Calu3 (cell line): Measurements from ENCODE around the gene ZNF576. TPM values are rescaled to one million over a fixed set of nuclear protein-coding genes. Genes with fewer than 3 reads are reported as not detected.

Source experiments
- BruUV-seq: library from RNA; stranded (reverse); fragments of 400-500 nt; replicated peaks from 2 replicates; lab custom pipeline; 2021; lab: Mats Ljungman, UMichigan
- CTCF ChIA-PET: fragments of 300-600 bp; sonication (Branson Sonifier 250); formaldehyde crosslinking; loops from one replicate; lab custom pipeline; 2022; ENCODE audit warnings: antibody characterized with exemption; lab: Charles Lee
- DNase-seq: peaks from one replicate; pipeline ENCODE4 v3.0.0; 2022
- H3K27ac Mint-ChIP-seq: one replicate; pipeline ENCODE4 v1.8.0; 2022; ENCODE audit warnings: mixed read lengths; ENCODE audit not compliant: unreplicated experiment
- H3K27me3 Mint-ChIP-seq: one replicate; pipeline ENCODE4 v1.8.0; 2022; ENCODE audit warnings: mixed read lengths; ENCODE audit not compliant: unreplicated experiment
- H3K36me3 Mint-ChIP-seq: one replicate; pipeline ENCODE4 v1.8.0; 2022; ENCODE audit warnings: mild to moderate bottlenecking, moderate library complexity, mixed read lengths; ENCODE audit not compliant: insufficient read depth, unreplicated experiment
- H3K4me1 Mint-ChIP-seq: one replicate; pipeline ENCODE4 v1.8.0; 2022; ENCODE audit warnings: mild to moderate bottlenecking, low read depth, mixed read lengths; ENCODE audit not compliant: unreplicated experiment
- H3K4me3 Mint-ChIP-seq: one replicate; pipeline ENCODE4 v1.8.0; 2022; ENCODE audit warnings: mild to moderate bottlenecking, low read depth, moderate library complexity, mixed read lengths; ENCODE audit not compliant: unreplicated experiment
- H3K9me3 Mint-ChIP-seq: one replicate; pipeline ENCODE4 v1.8.0; 2022; ENCODE audit warnings: low read depth, mixed read lengths; ENCODE audit not compliant: unreplicated experiment
- intact Hi-C: fragments of 100-400 bp; cut with micrococcal nuclease; formaldehyde crosslinking; loops from one replicate; pipeline ENCODE4 v1.10.0; 2022; ENCODE audit not compliant: unreplicated experiment
- total RNA-seq: library from RNA; stranded (reverse); gene quantifications from 2 replicates; pipeline ENCODE4 v1.2.3, GENCODE V29; 2022
- TF ChIP-seq, protein P1 (sequence below): fragments of 200-600 bp; IDR thresholded peaks from one replicate; pipeline ENCODE4 v1.8.0; 2022; ENCODE audit warnings: antibody characterized with exemption; ENCODE audit not compliant: unreplicated experiment

The ZNF576 gene
- total RNA-seq, 1 experiment from 2014 or later, result 20.7 TPM

DNA sequence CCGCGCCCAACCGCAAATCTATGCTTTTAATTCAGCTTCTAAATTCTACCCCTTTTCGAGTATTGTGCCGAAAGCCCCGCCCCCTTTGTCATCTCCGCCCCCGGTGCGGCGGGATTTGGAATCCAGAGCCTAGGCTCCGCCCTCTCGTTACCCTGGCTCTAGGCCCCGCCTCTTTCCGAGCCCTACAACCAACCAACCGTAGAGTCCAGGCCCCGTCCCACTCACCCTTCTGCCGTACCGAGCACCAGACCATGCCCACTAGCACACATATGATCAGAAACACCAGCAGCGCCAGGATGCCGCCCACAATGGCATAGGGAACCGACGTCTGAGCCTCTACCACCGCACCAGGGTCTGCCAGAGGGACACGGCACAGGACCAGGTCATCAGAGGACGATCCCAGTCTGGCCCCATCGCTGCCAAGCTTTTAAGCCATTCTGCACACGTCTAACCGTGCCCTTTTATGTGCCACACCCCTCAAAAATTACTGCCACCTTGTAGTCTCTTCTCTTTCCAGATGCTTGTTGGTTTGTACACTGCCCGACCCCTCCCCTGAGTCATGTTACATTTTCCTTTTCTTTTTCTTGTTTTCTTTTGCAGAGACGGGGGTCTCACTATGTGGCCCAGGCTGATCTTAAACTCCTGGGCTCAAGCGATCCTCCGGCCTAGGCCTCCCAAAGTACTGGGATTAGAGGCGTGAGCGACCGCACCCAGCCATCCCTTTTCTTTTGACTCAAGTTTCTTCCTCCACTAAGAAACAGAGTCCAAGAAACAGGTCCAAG is 27.7 kb downstream of the ZNF576 start:
- TF ChIP-seq, protein P1, sequence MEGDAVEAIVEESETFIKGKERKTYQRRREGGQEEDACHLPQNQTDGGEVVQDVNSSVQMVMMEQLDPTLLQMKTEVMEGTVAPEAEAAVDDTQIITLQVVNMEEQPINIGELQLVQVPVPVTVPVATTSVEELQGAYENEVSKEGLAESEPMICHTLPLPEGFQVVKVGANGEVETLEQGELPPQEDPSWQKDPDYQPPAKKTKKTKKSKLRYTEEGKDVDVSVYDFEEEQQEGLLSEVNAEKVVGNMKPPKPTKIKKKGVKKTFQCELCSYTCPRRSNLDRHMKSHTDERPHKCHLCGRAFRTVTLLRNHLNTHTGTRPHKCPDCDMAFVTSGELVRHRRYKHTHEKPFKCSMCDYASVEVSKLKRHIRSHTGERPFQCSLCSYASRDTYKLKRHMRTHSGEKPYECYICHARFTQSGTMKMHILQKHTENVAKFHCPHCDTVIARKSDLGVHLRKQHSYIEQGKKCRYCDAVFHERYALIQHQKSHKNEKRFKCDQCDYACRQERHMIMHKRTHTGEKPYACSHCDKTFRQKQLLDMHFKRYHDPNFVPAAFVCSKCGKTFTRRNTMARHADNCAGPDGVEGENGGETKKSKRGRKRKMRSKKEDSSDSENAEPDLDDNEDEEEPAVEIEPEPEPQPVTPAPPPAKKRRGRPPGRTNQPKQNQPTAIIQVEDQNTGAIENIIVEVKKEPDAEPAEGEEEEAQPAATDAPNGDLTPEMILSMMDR, result no peak
- intact Hi-C loops, result no loop called here
- no TSS peak for BruUV-seq
- Mint-ChIP-seq H3K27me3 (no peaks in the 10 kb centered on the region), H3K4me1 (peaks cover 13% of the 10 kb centered on the region), H3K27ac (no peak overlapping the region), H3K36me3 (peaks cover 29% of the 10 kb centered on the region), H3K4me3 (no peak overlapping the region), H3K9me3 (no peaks in the 10 kb centered on the region)
- CTCF ChIA-PET, result interaction anchor here (0.6 kb wide), 1 partner anchor 1118 kb away, joined by 3 read pairs; no protein-coding TSS in a partner anchor
- no peak for DNase-seq

GRCh38 chr19:43624933-43625332 is 28.5 kb downstream of the ZNF576 start:
- no peak for DNase-seq
- BruUV-seq, result no TSS peak
- H3K27ac Mint-ChIP-seq, result no peak overlapping the region

DNA sequence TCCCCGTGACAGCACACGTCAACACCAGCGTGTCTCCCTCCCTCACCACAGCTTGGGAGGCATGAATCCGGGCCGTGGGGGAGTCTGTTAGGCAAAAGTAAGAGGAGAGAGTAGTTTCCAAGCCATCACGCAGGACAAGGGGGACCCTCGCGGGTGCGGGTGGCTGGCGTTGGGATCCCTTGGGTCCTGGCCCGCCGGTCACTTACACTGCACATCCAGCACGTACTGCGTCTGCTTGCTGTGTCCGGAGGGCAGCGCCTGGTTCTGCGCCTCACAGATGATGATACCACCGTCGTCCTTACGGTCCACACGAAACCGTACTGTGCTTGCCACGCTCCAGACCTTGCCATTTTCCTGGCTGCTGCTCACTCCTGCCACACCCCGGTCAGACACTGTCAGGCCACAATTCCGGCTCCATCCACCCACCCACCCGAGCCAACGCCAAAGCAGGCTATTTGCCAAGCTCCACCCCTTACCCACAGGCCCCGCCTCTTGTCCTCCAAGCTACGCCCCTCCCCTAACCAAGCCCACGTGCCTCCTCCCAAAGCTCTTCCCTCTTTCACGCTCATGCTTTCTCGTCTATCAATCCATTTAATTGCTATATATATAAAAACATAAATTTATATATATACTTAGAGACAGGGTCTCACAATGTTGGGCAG is 29.7 kb downstream of the ZNF576 start:
- Mint-ChIP-seq H3K4me3 (no peak overlapping the region), H3K27me3 (no peaks in the 10 kb centered on the region), H3K4me1 (no peaks in the 10 kb centered on the region), H3K36me3 (peaks cover 10% of the 10 kb centered on the region), H3K9me3 (no peaks in the 10 kb centered on the region), H3K27ac (no peak overlapping the region)
- peak; percentile 33 for DNase-seq
- BruUV-seq, result no TSS peak
- intact Hi-C loops, result no loop called here
- TF ChIP-seq, protein P1, result no peak
- CTCF ChIA-PET, result interaction anchor here (0.5 kb wide), 1 partner anchor 190 kb away, joined by 4 read pairs; no protein-coding TSS in a partner anchor

More at GRCh38 chr19:43624933-43625332, 28.5 kb downstream of the ZNF576 start:
- H3K4me1 Mint-ChIP-seq, result peaks cover 8% of the 10 kb centered on the region
- TF ChIP-seq, protein P1, result no peak
- no peaks in the 10 kb centered on the region for H3K9me3 Mint-ChIP-seq
- H3K27me3 Mint-ChIP-seq, result no peaks in the 10 kb centered on the region
- intact Hi-C loops, result no loop called here
- no peak overlapping the region for H3K4me3 Mint-ChIP-seq
- peaks cover 21% of the 10 kb centered on the region for H3K36me3 Mint-ChIP-seq
- CTCF ChIA-PET, result no interaction called here

- DNase-seq, result no peak
- TF ChIP-seq, protein P1, result no peak
- no TSS peak for BruUV-seq
- peaks cover 10% of the 10 kb centered on the region for H3K36me3 Mint-ChIP-seq
- H3K9me3 Mint-ChIP-seq, result no peaks in the 10 kb centered on the region
- intact Hi-C loops, result no loop called here
- H3K27ac Mint-ChIP-seq, result no peak overlapping the region
- no peaks in the 10 kb centered on the region for H3K27me3 Mint-ChIP-seq
- CTCF ChIA-PET, result interaction anchor here (0.5 kb wide), 1 partner anchor 191 kb away, joined by 4 read pairs; no protein-coding TSS in a partner anchor
- H3K4me1 Mint-ChIP-seq, result no peaks in the 10 kb centered on the region
- H3K4me3 Mint-ChIP-seq, result no peak overlapping the region
Measured at GRCh38 chr19:43626838-43627237, 30.4 kb downstream of the ZNF576 start.
